ENCODE data around the gene GALNTL6.

The GALNTL6 gene

GRCh38 chr4:172362569-172362968 is 549.4 kb downstream of the GALNTL6 start:
- no peak for DNase-seq (ENCODE audit: extremely low read depth, low read depth)
- no peak for TF ChIP-seq CTCF (IDR thresholded peaks at IDR 0.05; ENCODE audit: low read depth, low read length)

- no peak for TF ChIP-seq CTCF (IDR thresholded peaks at IDR 0.05; ENCODE audit: low read depth, low read length)
- no peak for DNase-seq (ENCODE audit: extremely low read depth, low read depth)
Observed at GRCh38 chr4:172369471-172369959, 556.3 kb downstream of the GALNTL6 start.

GRCh38 chr4:172377486-172378140 is 564.4 kb downstream of the GALNTL6 start:
- TF ChIP-seq CTCF (IDR thresholded peaks at IDR 0.05; ENCODE audit: low read depth, low read length), result no peak
- no peak for DNase-seq (ENCODE audit: extremely low read depth, low read depth)

- TF ChIP-seq CTCF (IDR thresholded peaks at IDR 0.05; ENCODE audit: low read depth, low read length), result no peak
Observed at GRCh38 chr4:172379834-172380233, 566.6 kb downstream of the GALNTL6 start.

DNA sequence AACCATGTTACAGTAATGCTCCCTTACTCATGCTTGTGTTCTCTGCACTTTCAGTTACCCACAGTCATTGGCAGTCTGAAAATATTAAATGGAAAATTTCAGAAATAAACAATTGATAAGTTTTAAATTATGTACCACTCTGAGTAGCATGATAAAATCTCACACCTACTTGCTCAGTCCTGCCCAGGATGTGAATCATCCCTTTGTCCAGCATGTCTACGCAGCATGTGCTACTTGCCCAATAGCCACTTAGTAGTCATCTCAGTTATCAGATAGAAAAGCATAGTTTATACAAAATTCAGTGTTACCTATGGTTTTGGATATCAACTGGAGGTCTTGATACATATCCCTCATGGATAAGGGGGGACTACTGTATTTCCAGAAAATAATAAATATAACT is 577.1 kb downstream of the GALNTL6 start:
- DNase-seq (ENCODE audit: extremely low read depth, low read depth), result no peak
- TF ChIP-seq CTCF (IDR thresholded peaks at IDR 0.05; ENCODE audit: low read depth, low read length), result no peak

More at GRCh38 chr4:172379834-172380233, 566.6 kb downstream of the GALNTL6 start:
- DNase-seq (ENCODE audit: extremely low read depth, low read depth), result no peak

DNA sequence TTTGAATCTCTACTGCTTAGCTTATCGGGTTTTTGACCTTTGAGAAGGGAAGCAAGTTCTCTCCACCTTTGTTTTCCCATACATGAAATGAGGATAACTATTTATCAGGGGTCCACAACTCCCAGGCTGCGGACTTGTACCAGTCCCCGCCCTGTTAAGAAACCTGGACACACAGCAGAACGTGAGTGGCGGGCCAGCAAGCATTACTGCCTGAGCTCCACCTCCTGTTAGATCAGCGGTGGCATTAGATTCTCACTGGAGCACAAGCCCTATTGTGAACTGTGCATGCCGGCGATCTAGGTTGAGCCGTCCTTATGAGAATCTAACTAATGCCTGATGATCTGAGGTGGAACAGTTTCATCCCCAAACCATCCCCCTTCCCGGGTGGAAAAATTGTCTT is 579.5 kb downstream of the GALNTL6 start:
- DNase-seq (ENCODE audit: extremely low read depth, low read depth), result no peak
- no peak for TF ChIP-seq CTCF (IDR thresholded peaks at IDR 0.05; ENCODE audit: low read depth, low read length)

- no peak for DNase-seq (ENCODE audit: extremely low read depth, low read depth)
- no peak for TF ChIP-seq CTCF (IDR thresholded peaks at IDR 0.05; ENCODE audit: low read depth, low read length)
Observed at GRCh38 chr4:172393220-172393619, 580.0 kb downstream of the GALNTL6 start.

Data from AG09319 (cell line).